PC-3 (cell line): ENCODE measurements around the gene TUBA4B. TPM values are rescaled to one million over a fixed set of nuclear protein-coding genes. Genes with fewer than 3 reads are reported as not detected.

Experiments
- ATAC-seq: fragments of 200-7000 bp; cut with Tn5 transposase; 2 replicates; pipeline ENCODE4 v1.9.1; 2020; ENCODE audit warnings: mild to moderate bottlenecking, moderate library complexity
- BruUV-seq: library from RNA; stranded (reverse); fragments of 400-500 nt; replicated peaks from 2 replicates; lab custom pipeline; 2021; lab: Mats Ljungman, UMichigan
- CTCF ChIA-PET: fragments of 300-600 bp; sonication (Branson Sonifier 250); formaldehyde crosslinking; loops from one replicate; lab custom pipeline; 2022; ENCODE audit warnings: antibody characterized with exemption; lab: Charles Lee
- POLR2A ChIA-PET: fragments of 300-600 bp; sonication (Branson Sonifier 250); formaldehyde crosslinking; loops from one replicate; lab custom pipeline; 2022; ENCODE audit warnings: antibody characterized with exemption; ENCODE audit not compliant: unreplicated experiment; lab: Charles Lee
- DNase-seq: peaks from one replicate; pipeline ENCODE4 v3.0.0-alpha.2; 2015
- H2AFZ ChIP-seq: fragments of 300-600 bp; sonication (generic); 2 replicates; pipeline ENCODE4 v1.6.0; 2016; ENCODE audit warnings: antibody characterized with exemption, low read length
- H3F3A ChIP-seq: fragments of 300-600 bp; sonication (generic); one replicate; pipeline ENCODE4 v1.6.0; 2017; ENCODE audit warnings: antibody characterized with exemption, low read length, control low read depth, mild to moderate bottlenecking; ENCODE audit not compliant: unreplicated experiment
- H3K27ac ChIP-seq: fragments of 300-600 bp; sonication (generic); 2 replicates; pipeline ENCODE4 v1.5.1; 2016; ENCODE audit warnings: mild to moderate bottlenecking, low read length
- H3K27me3 ChIP-seq: fragments of 300-600 bp; sonication (generic); 2 replicates; pipeline ENCODE4 v1.6.1; 2016; ENCODE audit warnings: low read length, mixed read lengths
- H3K36me3 ChIP-seq: fragments of 300-600 bp; sonication (generic); 2 replicates; pipeline ENCODE4 v1.6.1; 2016; ENCODE audit warnings: low read depth, mixed run types, low read length, mixed read lengths
- H3K4me1 ChIP-seq: fragments of 300-600 bp; sonication (generic); 2 replicates; pipeline ENCODE4 v1.5.1; 2016; ENCODE audit warnings: low read length; ENCODE audit not compliant: insufficient read depth
- H3K4me2 ChIP-seq: fragments of 300-600 bp; sonication (generic); 2 replicates; pipeline ENCODE4 v1.6.0; 2016; ENCODE audit warnings: low read length
- H3K4me3 ChIP-seq: fragments of 300-600 bp; sonication (generic); 2 replicates; pipeline ENCODE4 v1.5.1; 2016; ENCODE audit warnings: mild to moderate bottlenecking, low read length, mixed read lengths
- H3K79me2 ChIP-seq: fragments of 300-600 bp; sonication (generic); 2 replicates; pipeline ENCODE4 v1.6.1; 2017; ENCODE audit warnings: low read length, mixed read lengths
- H3K9ac ChIP-seq: fragments of 300-600 bp; sonication (generic); 2 replicates; pipeline ENCODE4 v1.6.0; 2016; ENCODE audit warnings: mild to moderate bottlenecking, low read length
- H3K9me2 ChIP-seq: fragments of 300-600 bp; sonication (generic); replicated peaks from 2 replicates; pipeline ENCODE4 v1.6.1; 2016; ENCODE audit warnings: mixed run types, low read length, mixed read lengths
- H3K9me3 ChIP-seq: fragments of 300-600 bp; sonication (generic); 2 replicates; pipeline ENCODE4 v1.6.1; 2016; ENCODE audit warnings: low read length, mixed read lengths
- H4K20me1 ChIP-seq: fragments of 300-600 bp; sonication (generic); 2 replicates; pipeline ENCODE4 v1.6.1; 2016; ENCODE audit warnings: low read length, mixed read lengths
- CTCF ChIP-seq: fragments of 300-600 bp; sonication (generic); conservative IDR thresholded peaks from 2 replicates; pipeline ENCODE4 v1.5.1; 2017; ENCODE audit warnings: antibody characterized with exemption, low read depth, mild to moderate bottlenecking, low read length
- EZH2 ChIP-seq: fragments of 300-600 bp; sonication (generic); IDR thresholded peaks from one replicate; pipeline ENCODE4 v1.6.1; 2017; ENCODE audit warnings: antibody characterized with exemption, mild to moderate bottlenecking, low read length; ENCODE audit not compliant: unreplicated experiment
- EZH2phosphoT487 ChIP-seq: fragments of 300-600 bp; sonication (generic); IDR thresholded peaks from 2 replicates; pipeline ENCODE4 v1.6.1; 2018; ENCODE audit warnings: mild to moderate bottlenecking, antibody characterized with exemption, low read length, borderline replicate concordance
- intact Hi-C: fragments of 100-400 bp; cut with micrococcal nuclease; formaldehyde crosslinking; loops from 2 replicates; pipeline ENCODE4 v1.9.0; 2023
- total RNA-seq: library from RNA; depleted of rRNA; stranded (reverse); fragments of >200 nt; gene quantifications from 2 replicates; pipeline ENCODE4 v1.2.3, GENCODE V29; 2014

The TUBA4B gene
- total RNA-seq, 1 experiment from 2014 or later: not detected

DNA sequence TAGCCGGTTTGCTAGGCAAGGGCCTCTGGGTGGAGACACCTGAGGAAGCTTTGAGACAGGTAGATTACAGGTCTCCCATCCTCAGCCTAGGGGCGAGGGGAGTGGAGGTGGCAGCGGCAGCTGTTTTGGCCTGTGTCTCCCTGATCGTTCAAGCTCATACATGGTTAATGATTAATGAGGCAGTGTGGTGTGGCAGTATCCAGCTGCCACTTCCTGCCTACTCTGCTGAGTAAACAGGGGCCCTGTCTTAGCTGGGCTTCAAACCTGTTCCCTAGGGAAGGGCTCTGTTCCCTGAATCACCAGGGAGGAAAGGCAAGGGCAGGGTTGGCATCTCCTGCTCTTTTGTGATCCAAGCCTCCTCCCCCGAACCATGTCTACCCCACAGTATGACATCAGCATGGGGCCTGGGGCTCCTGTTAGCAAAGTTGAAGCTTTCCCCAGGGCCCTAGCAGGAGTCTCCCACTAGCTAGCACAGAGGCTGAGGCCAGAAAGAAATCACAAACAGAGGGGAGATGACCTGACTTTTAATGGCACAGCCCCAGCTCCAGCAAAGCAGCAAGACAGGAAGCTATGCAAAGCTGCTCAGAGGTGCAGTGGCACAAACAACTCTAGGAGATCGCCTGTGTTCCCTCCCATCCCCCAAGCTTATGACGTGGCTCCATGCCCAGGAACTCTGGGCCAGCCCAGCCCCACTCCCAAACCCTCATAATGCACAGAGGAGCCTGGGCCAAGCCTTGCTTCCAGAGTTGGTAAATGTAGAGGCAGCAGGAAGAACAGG, 3.7 kb upstream of the TUBA4B start:
- Histone ChIP-seq H3F3A (peaks cover 5% of the 10 kb centered on the region), H3K9me2 (no peaks in the 10 kb centered on the region), H3K36me3 (peaks cover 14% of the 10 kb centered on the region), H3K4me2 (peak overlapping the region; percentile 70), H3K9me3 (no peaks in the 10 kb centered on the region), H3K27me3 (no peaks in the 10 kb centered on the region), H2AFZ (no peak overlapping the region), H4K20me1 (no peaks in the 10 kb centered on the region), H3K9ac (peak overlapping the region; percentile 60), H3K79me2 (peaks cover 58% of the 10 kb centered on the region), H3K27ac (peak overlapping the region; percentile 93), H3K4me1 (peaks cover 69% of the 10 kb centered on the region), H3K4me3 (peak overlapping the region; percentile 48)
- ChIA-PET POLR2A (interaction anchor here (0.6 to 0.8 kb wide), 4 partner anchors 19 to 32 kb away, joined by 4 to 16 read pairs (median 6); partner anchors contain the start of genes ANKZF1, ATG9A and DNAJB2), CTCF (interaction anchor here (0.5 to 2.1 kb wide), 4 partner anchors 20 to 90 kb away, joined by 4 to 17 read pairs (median 6); partner anchors contain the start of genes ANKZF1, ATG9A and CNPPD1)
- ATAC-seq: peak; percentile 63
- TF ChIP-seq EZH2 (no peak), CTCF (no peak), EZH2phosphoT487 (no peak)
- BruUV-seq: no TSS peak
- intact Hi-C loops: loop anchor here (1.0 to 2.0 kb wide), 5 partner anchors 20 to 45 kb away; partner anchors contain the start of genes ABCB6, ANKZF1, ATG9A and DNAJB2
- DNase-seq: peak; percentile 91

DNA sequence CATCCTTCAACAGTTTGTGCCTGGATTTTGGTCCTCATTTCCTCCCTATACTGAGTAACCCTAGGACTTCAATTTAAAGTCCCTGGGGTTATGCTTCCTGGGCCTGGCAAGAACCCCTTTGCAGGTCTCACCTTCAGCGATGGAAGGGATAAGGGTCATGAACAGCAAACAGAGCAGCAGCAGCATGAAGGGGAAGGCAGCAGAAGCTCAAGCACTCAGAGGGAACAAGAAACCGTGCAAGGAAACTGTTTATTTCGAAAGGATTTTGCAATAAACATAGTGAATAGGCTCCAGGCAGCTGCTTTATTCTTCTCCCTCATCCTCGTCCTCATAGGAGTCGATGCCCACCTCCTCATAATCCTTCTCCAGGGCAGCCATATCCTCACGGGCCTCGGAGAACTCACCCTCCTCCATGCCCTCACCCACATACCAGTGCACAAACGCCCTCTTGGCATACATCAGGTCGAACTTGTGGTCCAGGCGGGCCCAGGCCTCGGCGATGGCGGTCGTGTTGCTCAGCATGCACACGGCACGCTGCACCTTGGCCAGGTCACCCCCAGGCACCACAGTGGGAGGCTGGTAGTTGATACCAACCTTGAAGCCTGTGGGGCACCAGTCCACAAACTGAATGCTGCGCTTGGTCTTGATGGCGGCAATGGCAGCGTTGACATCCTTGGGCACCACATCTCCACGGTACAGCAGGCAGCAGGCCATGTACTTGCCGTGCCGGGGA, 2.8 kb upstream of the TUBA4B start:
- ChIA-PET CTCF (interaction anchor here (1.4 to 2.1 kb wide), 2 partner anchors 45 to 73 kb away, joined by 5 to 17 read pairs; partner anchors contain the start of gene CNPPD1), POLR2A (interaction anchor here (0.8 kb wide), 1 partner anchor 29 kb away, joined by 4 read pairs; the partner anchor contains the start of gene DNAJB2)
- Histone ChIP-seq H3K27me3 (no peaks in the 10 kb centered on the region), H3K9me3 (no peaks in the 10 kb centered on the region), H3K36me3 (peaks cover 14% of the 10 kb centered on the region), H3K9ac (peak overlapping the region; percentile 60), H3K79me2 (peaks cover 58% of the 10 kb centered on the region), H3K27ac (peak overlapping the region; percentile 93), H3F3A (peaks cover 5% of the 10 kb centered on the region), H4K20me1 (no peaks in the 10 kb centered on the region), H3K4me2 (peak overlapping the region; percentile 70), H3K4me1 (peaks cover 66% of the 10 kb centered on the region), H3K9me2 (no peaks in the 10 kb centered on the region), H2AFZ (no peak overlapping the region), H3K4me3 (peak overlapping the region; percentile 48)
- TF ChIP-seq CTCF: no peak
- no peak for TF ChIP-seq EZH2
- TF ChIP-seq EZH2phosphoT487: no peak
- intact Hi-C loops: no loop called here
- BruUV-seq: no TSS peak
- DNase-seq (no peak), ATAC-seq (no peak)
